Activated CD8-positive, alpha-beta memory T cell treated with anti-CD3 and anti-CD28 coated beads for 4 hours (primary cell): Measurements from ENCODE around the gene NEMP2.

ENCODE experiments used
- DNase-seq, 2 donors: peaks; one replicate each; pipeline ENCODE4 v3.0.0-alpha.2; 2020; ENCODE audit warnings: low read depth in 2 of 2

The NEMP2 gene

GRCh38 chr2:190534310-190535120, at the start of gene NEMP2:
Gene NEMP2 (minus strand): TSS chr2:190534722. CDS start chr2:190534655, 67 bp downstream.
- DNase-seq = peak; percentile 56 to 69

GRCh38 chr2:190583507-190584337, 49.2 kb upstream of the NEMP2 start:
- no peak for DNase-seq

- DNase-seq = no peak
Observed at GRCh38 chr2:190582736-190583506, 48.4 kb upstream of the NEMP2 start.

GRCh38 chr2:190582019-190582418, 47.5 kb upstream of the NEMP2 start:
- no peak for DNase-seq

- no peak for DNase-seq
Observed at GRCh38 chr2:190579915-190580846, 45.7 kb upstream of the NEMP2 start.

DNA sequence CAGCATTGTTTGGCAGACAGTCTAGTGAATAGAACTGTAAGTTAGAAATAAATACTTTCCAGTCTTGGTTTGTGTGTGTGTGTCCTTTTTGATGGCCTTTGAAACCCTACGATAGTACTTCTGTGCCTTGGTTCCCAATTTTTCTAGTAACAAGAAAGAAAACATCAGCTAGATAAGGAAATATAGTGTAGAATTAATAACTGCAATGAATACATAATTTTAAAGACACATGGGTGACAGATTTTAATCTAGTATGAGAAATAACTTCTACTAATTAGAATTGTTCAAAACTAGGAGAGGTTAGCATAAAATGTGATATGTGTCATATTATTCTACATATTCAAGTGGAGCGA, 44.5 kb upstream of the NEMP2 start:
- no peak for DNase-seq

DNA sequence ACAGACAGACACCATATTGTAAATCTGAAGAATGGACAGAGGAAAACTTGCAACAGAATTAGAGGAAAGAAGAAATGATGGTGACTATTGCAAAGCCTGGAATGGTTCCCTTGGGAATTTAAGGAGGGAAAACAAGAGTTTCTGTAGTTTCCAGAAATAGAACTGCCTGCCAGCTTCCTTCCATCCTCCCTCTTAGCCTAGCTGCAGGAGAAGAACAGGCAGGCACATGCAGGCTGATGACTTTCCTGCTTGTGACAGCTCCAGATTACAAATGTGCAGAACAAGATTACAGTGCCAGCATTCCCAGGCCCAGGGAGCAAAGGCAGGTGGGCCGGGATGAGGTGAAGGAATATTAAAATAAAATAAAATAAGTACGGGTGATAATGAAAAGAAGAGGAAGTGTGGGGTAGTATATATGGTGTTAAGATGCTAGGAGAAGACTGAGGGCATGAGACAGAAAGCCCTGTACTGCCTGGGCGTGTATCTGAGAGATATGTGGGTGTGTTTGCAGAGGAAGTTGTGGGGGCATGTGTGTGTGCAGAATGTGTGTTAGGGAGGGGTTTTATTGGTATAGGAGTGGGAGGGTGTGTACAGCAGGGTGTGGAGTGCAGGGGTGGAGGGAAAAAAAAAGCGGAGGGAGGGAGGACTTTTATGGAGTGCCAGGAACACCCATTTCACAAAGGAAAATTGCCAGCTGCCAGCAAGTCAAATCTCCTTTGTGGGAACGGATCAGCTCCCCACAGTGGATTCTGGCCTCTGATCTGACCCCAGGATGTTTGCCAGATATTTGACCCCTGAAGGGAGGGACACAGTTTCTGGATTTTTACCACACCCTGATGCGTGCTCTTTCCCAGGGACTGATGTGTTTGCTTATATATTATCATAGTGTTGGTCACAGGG, 43.9 kb upstream of the NEMP2 start:
- peak in 1 of 2 donors; percentile 18 for DNase-seq

DNA sequence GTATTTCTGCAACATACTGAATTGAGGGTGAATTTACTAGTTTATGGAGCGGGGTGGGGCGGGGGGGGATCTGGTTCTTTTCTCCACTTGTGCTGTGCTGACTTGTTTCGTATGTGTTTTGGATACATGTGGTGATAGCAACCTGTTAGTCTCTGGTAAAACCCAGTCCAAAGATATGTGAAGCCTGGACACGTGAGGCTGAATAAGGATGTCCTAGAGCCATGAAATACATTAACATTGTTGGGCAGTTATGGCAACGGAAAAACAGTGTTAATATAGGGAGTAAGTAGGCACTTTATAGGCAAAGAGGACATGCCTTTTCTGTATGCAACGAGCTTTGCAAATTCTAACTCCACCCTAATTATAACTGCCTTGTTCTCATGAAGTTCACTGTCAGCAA, 42.1 kb upstream of the NEMP2 start:
- DNase-seq = no peak

- no peak for DNase-seq
Observed at GRCh38 chr2:190575263-190575662, 40.7 kb upstream of the NEMP2 start.

- DNase-seq = no peak
Observed at GRCh38 chr2:190574169-190574568, 39.6 kb upstream of the NEMP2 start.

- no peak for DNase-seq
Observed at GRCh38 chr2:190572246-190572645, 37.7 kb upstream of the NEMP2 start.

- no peak for DNase-seq
Observed at GRCh38 chr2:190571686-190572085, 37.2 kb upstream of the NEMP2 start.

- no peak for DNase-seq
Observed at GRCh38 chr2:190570871-190571270, 36.3 kb upstream of the NEMP2 start.

GRCh38 chr2:190569994-190570755, 35.7 kb upstream of the NEMP2 start:
- DNase-seq = no peak

DNA sequence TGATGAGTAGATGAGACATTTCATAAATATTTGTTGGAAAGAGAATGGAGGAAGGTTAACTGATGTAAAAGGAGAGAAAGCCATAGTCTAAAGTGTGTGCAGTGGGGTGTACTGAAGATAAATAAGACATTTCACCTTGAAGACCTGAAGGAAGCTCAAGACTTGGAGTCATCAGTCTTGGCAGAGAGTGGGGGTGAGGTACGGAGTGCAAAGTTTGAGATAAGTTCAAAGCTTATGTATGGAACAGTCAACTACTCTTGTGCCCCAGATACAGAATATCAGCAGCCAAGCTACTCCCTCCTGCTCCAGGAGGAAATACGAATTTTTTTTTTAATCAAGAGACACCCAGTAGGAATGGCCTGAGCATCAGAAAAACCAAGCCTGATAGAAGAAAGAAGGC, 30.3 kb upstream of the NEMP2 start:
- DNase-seq = no peak

- no peak for DNase-seq
Observed at GRCh38 chr2:190563646-190564045, 29.1 kb upstream of the NEMP2 start.

DNA sequence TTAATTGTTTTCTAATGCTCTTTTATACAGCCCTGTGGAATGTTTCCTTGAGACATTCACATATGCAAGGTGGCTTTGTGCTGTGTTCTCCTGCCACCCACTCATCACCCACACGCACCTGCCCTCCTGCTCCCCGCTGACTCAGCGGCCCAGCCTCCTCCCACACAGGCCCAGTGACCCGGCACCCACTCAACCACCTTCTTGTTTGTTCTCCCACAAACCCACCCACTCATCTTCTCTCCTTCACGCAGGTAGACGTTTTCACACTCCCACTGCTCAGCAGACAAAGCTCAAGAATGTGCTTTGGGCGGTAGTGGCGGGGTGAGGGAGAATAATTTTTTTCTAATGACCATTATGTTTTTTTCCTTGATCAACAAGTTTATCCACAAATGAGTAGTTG, 28.6 kb upstream of the NEMP2 start:
- DNase-seq = peak; percentile 59 to 80

DNA sequence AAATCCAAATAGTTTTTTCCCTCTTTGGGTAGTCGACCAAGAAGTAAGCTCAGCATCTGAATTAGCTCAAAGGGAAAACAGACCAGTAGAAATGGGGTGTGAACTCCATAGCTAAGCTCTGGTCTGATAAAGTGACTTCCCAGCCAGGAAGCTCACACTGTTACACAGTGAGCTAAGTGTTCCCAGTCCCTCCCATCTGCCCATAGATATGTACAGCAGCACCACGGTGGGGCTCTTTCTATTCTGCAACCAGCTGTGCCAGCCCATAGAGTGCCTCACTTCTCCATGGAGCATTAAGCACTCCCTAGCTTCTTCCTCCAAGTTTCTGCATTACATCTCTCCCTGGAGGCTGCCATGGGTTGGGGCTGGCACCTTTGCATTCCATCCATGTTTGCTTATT, 27.6 kb upstream of the NEMP2 start:
- DNase-seq = no peak

- no peak for DNase-seq
Observed at GRCh38 chr2:190561094-190561493, 26.6 kb upstream of the NEMP2 start.
